ENCODE results near the gene COG5.

DNA sequence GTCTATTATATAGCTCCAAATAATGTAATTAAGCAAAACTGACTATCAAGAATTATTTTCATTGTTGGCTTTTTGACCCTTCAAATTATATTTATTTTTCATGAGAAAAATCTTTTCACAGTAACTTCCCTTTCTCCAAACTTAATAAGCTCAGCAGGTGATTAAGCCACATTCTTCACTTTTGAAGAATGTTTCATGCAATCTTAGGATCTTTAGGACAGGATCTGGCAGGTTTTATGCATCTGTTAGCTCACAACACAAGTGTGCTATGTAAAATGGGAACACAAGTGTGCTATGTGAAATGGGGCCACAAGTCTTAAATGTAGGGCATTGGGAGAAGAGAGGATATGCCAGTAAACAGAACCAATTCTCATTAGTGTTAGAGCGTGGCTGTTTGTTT is 42.6 kb upstream of the COG5 start:
- TF ChIP-seq, protein P1, sequence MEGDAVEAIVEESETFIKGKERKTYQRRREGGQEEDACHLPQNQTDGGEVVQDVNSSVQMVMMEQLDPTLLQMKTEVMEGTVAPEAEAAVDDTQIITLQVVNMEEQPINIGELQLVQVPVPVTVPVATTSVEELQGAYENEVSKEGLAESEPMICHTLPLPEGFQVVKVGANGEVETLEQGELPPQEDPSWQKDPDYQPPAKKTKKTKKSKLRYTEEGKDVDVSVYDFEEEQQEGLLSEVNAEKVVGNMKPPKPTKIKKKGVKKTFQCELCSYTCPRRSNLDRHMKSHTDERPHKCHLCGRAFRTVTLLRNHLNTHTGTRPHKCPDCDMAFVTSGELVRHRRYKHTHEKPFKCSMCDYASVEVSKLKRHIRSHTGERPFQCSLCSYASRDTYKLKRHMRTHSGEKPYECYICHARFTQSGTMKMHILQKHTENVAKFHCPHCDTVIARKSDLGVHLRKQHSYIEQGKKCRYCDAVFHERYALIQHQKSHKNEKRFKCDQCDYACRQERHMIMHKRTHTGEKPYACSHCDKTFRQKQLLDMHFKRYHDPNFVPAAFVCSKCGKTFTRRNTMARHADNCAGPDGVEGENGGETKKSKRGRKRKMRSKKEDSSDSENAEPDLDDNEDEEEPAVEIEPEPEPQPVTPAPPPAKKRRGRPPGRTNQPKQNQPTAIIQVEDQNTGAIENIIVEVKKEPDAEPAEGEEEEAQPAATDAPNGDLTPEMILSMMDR (IDR thresholded peaks at IDR 0.05) = no peak
- TF ChIP-seq POLR2A (IDR thresholded peaks at IDR 0.05) = no peak
